GOT3 (cell line): ENCODE measurements around the gene ZNF609.

ENCODE experiments used
- DNase-seq: peaks from one replicate; lab custom pipeline; 2025; ENCODE audit warnings: mixed read lengths; lab: John Stamatoyannopoulos, UW

Gene ZNF609

DNA sequence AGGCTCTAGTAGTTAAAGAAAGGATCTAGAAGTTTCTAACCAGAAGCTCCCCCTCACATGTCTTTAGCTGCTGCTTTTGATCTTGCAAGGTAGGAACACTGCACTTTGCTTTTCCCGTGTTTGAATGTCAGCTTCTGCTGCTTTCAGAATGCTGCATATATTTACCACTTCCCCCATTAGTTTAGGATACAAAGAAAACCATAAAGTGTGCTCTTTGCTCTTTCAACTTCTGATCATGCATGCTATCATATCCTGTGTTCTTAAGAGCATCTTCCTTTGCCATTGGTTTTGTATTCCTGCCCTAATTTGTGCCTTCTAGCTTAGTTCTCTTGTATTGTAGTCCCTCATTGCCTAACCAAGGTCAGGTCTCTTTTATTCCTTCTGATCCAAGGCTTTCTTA lies 43.3 kb downstream of the ZNF609 start:
- no peak for DNase-seq

GRCh38 chr15:64507293-64507802 lies 47.0 kb downstream of the ZNF609 start:
- no peak for DNase-seq

GRCh38 chr15:64507845-64508244 lies 47.5 kb downstream of the ZNF609 start:
- no peak for DNase-seq

- DNase-seq, result no peak
These were observed 53.4 kb downstream of the ZNF609 start for GRCh38 chr15:64513823-64514222.

GRCh38 chr15:64515196-64515595 lies 54.8 kb downstream of the ZNF609 start:
- DNase-seq, result no peak

GRCh38 chr15:64515825-64516224 lies 55.4 kb downstream of the ZNF609 start:
- no peak for DNase-seq

DNA sequence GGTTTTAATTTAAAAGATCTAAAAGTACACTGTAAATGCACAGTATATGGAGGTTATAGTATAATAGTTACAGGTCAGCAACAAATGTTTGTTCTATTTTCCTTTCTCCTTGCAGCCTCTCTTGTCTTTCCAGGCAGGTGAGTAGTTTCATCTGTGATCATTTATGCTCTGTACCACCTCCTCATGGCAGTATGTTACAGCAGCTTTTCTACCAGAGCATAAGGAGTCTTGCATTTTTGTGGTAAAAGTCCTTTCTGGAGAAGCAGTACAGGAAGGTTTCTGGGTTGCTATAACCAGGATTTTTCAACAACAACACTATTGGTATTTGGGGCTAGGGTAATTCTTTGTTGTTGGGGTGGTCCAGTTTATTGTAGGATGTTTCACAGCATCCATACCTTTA lies 59.5 kb downstream of the ZNF609 start:
- no peak for DNase-seq

DNA sequence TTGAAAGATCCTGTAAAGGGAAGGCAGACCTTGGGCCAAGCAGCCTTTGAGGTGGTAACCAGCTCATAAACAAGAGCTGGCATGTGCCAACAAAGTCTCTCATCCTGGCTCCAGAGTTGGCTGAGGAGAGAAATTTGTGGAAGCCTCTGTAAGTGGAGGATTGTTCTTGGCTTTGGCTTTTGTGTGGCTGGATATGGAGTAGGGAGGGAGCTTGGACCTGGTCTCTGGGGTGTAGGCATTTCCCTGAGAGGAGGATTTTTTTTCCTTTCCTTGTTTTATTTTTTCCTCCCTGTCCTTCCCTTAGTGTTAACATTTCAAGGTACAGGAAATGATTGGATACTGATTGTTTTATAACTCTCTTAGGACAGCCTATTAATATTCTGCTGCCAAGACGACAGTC lies 60.8 kb downstream of the ZNF609 start:
- DNase-seq, result no peak

DNA sequence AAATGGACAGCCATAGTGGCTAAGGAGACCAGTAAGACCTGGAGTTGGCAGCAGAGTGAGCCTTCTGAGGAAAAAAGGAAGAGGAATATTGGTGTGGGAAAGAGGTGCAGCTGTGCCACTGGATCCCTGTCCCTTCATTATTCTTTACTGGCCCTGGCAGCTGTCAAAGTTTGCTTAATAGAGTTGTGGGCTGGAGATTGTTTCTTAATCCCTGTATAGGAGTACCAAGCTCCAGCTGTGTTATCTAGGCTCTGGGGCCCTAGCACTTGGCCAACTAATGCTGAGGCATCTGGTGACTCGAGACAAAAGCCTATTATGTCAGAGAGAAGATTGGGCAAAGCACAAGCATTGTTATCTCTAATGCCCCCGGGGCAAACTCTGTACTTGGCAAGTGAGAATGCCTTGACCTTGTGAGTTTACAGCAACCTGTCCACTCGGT lies 61.4 kb downstream of the ZNF609 start:
- DNase-seq, result no peak

GRCh38 chr15:64522226-64522823 lies 61.9 kb downstream of the ZNF609 start:
- no peak for DNase-seq

DNA sequence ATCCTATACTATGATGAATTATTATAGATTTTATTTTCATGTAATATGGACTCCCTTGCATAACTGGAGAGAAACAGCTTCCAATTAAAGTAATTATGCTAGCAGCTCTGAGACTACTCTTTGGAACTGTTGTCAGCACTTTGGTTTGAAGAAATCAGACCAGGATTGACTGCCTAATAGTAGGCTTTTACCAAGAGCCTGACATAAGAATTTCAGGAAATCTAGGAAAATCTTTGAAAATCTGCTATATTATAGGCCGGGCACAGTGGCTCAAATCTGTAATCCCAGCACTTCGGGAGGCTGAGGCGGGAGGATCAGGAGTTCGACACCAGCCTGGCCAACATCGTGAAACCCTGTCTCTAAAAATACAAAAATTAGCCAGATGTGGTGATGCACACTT lies 62.9 kb downstream of the ZNF609 start:
- no peak for DNase-seq

GRCh38 chr15:64524778-64525177 lies 64.4 kb downstream of the ZNF609 start:
- no peak for DNase-seq

- DNase-seq, result no peak
These were observed 65.6 kb downstream of the ZNF609 start for GRCh38 chr15:64525828-64526530.

DNA sequence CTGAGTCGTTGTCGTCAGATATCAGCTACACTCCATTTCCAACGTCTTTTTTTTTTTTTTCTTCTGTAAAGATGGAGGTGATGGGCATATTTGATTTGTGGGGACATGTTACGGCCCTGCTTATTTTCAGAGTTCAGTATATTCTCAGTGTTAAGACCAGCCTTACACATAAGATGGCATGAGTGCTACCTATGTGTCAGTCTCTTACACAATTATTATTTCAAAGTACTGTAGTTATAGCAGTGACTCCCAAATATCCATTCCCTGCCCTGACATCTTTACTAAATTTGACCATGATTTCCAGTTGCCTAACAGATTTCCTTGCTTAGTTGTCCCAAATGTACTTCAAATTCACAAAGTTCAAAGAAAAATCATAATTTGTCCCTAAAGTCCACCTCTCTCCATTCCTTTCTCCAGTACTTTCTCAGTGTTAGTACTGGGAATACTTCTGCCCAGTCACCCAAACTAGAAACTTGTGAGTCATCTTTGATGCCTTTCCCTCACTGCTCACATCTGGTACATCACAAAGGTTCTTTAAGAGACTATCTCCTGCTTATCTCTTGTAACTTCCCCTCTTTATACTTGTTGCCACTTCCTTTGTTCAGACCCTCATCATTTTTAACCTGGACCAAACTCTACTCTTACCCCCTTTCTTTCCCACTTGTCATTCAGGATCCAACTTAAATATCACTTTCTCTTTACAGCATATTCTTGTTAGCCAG lies 67.0 kb downstream of the ZNF609 start:
- no peak for DNase-seq

GRCh38 chr15:64528871-64529270 lies 68.5 kb downstream of the ZNF609 start:
- DNase-seq, result no peak

DNA sequence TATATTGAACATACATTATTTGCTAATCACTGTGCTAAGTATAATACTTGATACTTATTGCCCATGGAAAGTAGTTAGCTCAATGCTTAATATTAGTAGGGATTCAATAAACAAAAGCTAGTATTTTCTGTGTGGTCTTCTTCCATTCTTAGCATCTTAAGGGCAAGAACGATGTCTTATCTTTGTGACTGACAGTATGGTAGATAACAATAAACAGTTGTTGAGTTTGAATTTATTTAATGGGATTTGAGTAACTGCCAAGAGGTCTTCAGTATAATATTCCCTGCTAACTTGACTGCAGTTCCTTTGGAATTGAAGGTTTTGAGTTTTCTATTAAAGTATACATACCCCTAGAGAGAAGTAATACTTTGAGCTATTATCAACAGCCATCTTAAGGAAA lies 70.1 kb downstream of the ZNF609 start:
- DNase-seq, result no peak

DNA sequence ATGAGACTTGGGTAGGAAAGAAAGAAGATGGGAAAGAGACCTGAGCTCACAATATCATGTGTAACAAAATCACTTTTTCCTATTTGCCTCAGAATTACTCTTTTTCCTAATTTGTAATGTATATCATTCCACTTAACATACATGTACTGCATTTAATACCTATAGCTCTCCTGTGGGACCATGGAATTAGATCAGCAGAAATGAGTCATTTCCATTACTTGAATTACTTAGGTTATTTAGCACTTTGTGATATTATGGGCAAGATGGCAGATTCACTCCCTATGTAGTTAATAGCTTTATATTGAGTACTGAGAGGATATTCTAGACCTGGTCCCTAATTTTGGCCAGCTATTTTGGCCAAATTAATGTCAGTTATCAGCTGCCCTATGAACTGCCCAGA lies 70.5 kb downstream of the ZNF609 start:
- DNase-seq, result no peak

GRCh38 chr15:64532521-64533315 lies 72.3 kb downstream of the ZNF609 start:
- DNase-seq, result no peak

DNA sequence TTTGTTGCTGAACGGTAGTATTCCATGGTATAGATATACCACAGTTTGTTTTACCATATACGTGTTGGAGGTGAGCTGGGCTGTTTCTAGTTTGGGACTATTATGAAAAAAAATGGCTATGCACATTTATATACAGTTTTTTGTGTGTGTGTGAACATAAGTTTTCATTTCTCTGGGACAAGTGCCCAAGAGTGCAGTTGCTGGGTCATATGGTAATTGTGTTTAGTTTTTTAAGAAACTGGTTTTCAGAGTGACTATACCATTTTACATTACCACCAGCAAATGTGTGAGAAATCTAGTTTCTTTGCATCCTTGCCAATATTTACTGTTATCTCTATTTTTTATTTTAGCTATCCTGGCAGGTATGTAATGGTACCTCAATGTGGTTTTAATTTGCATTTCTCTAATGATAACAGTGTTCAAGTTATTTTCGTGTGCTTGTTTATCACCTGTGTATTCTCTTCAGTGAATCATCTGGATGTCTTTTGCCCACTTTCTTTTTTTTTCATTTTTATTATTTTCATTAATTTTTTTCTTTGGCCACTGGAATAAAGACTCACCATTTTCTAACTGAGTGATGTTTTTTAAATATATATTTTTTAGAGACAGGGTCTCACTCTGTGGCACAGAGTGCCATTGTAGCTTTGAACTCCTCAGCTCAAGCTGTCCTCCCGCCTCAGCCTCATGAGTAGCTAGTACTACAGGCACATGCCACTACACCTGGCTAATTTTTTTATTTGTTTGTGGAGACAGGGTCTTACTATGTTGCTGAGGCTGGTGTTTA lies 75.3 kb downstream of the ZNF609 start:
- no peak for DNase-seq

DNA sequence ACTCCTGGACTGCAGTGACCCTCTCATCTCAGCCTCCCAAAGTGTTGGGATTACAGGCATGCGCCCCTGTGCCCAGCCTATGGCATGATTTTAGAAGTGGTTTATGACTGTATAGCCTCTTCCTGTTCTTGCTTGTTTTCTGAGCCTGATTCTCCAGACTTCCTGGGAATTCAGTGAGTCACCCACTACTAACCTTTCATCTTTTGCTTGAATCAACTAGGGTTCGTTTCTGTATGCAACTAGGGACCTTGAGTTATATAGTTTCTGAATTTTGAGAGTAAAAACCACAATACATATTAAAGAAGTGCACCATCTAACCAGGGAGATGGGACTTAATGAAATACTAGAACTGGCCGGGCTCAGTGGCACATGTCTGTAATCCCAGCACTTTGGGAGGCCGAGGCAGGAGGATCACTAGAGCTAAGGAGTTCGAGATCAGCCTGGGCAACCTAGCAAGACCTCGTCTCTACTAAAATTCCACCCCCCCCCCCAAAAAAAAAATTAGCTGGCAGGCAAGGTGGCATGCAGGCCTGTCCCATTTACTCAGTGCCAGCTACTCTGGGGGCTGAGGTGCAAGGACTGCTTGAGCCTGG lies 76.0 kb downstream of the ZNF609 start:
- no peak for DNase-seq

DNA sequence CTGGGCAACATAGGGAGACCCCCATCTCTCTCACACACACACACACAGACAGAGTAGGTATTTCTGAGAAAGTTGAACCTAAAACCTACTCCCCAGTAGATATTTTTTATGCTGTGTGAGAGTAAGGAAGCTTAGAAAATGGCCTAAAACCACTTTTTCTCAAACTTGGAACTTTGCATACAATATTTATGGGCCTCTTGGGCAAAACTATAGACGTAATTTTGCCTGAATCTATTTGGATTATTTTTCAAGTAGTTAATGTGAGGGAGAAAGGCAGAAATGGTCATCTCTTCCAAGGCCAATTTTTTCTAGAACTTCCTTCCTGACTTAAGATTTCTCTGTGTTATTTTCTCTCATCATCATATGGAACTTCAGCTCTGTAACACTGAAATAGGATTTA lies 81.7 kb downstream of the ZNF609 start:
- no peak for DNase-seq
